SK-N-SH treated with all-trans-retinoic acid at 6 μM for 48 hours (cell line): ENCODE results near the gene TMEM209.

Source experiments
- ATAC-seq: fragments of 200-7000 bp; cut with Tn5 transposase; 3 replicates; pipeline ENCODE4 v1.9.1; 2020; ENCODE audit warnings: mild to moderate bottlenecking, moderate library complexity
- ARNTL ChIP-seq: fragments of 450-650 bp; formaldehyde crosslinking; IDR thresholded peaks from 2 replicates; pipeline ENCODE4 v1.5.0; 2020; ENCODE audit warnings: low read depth, mild to moderate bottlenecking, moderate library complexity, borderline replicate concordance
- BACH2 ChIP-seq: fragments of 250-450 bp; sonication (Bioruptor Pico); IDR thresholded peaks from 2 replicates; pipeline ENCODE4 v1.9.0; 2021; ENCODE audit warnings: mild to moderate bottlenecking, borderline replicate concordance
- CSDC2 ChIP-seq: fragments of 250-450 bp; sonication (Bioruptor Pico); IDR thresholded peaks from 2 replicates; pipeline ENCODE4 v1.5.0; 2020; ENCODE audit warnings: mild to moderate bottlenecking, moderate library complexity
- CSRNP3 ChIP-seq: fragments of 250-450 bp; sonication (Bioruptor Pico); IDR thresholded peaks from 2 replicates; pipeline ENCODE4 v1.5.1; 2021; ENCODE audit warnings: mild to moderate bottlenecking, moderate library complexity
- ESRRG ChIP-seq: fragments of 250-450 bp; sonication (Bioruptor Pico); IDR thresholded peaks from 2 replicates; pipeline ENCODE4 v1.6.1; 2021; ENCODE audit warnings: mild to moderate bottlenecking
- GLIS3 ChIP-seq: fragments of 250-450 bp; sonication (Bioruptor Pico); IDR thresholded peaks from 2 replicates; pipeline ENCODE4 v1.5.0; 2020; ENCODE audit warnings: mild to moderate bottlenecking, moderate library complexity
- ISL1 ChIP-seq: fragments of 250-450 bp; sonication (Bioruptor Pico); IDR thresholded peaks from 2 replicates; pipeline ENCODE4 v2.1.2; 2022; ENCODE audit warnings: mild to moderate bottlenecking, moderate library complexity
- OSR1 ChIP-seq: fragments of 250-450 bp; sonication (Bioruptor Pico); IDR thresholded peaks from 2 replicates; pipeline ENCODE4 v1.8.0; 2022; ENCODE audit warnings: moderate library complexity, mild to moderate bottlenecking, inconsistent platforms
- PPARA ChIP-seq: fragments of 250-450 bp; sonication (Bioruptor Pico); IDR thresholded peaks from 2 replicates; pipeline ENCODE4 v1.5.0; 2020; ENCODE audit warnings: mild to moderate bottlenecking, borderline replicate concordance
- RARB ChIP-seq: fragments of 250-450 bp; sonication (Bioruptor Pico); IDR thresholded peaks from 2 replicates; pipeline ENCODE4 v1.8.0; 2021; ENCODE audit warnings: mild to moderate bottlenecking, moderate library complexity
- SNAI2 ChIP-seq: fragments of 250-450 bp; sonication (Bioruptor Pico); IDR thresholded peaks from 2 replicates; pipeline ENCODE4 v1.5.0; 2020; ENCODE audit warnings: mild to moderate bottlenecking, moderate library complexity
- TCF4 ChIP-seq: fragments of 250-450 bp; sonication (Bioruptor Pico); IDR thresholded peaks from 2 replicates; pipeline ENCODE4 v1.8.0; 2021; ENCODE audit warnings: mild to moderate bottlenecking, moderate library complexity, borderline replicate concordance
- TOX ChIP-seq: fragments of 250-450 bp; sonication (Bioruptor Pico); IDR thresholded peaks from 2 replicates; pipeline ENCODE4 v1.8.0; 2021; ENCODE audit warnings: mild to moderate bottlenecking, moderate library complexity, borderline replicate concordance
- ZC3H10 ChIP-seq: fragments of 250-450 bp; sonication (Bioruptor Pico); IDR thresholded peaks from 2 replicates; pipeline ENCODE4 v1.5.1; 2021; ENCODE audit warnings: mild to moderate bottlenecking, moderate library complexity
- ZFP3 ChIP-seq: fragments of 250-450 bp; sonication (Bioruptor Pico); IDR thresholded peaks from 2 replicates; pipeline ENCODE4 v1.5.0; 2020; ENCODE audit warnings: mild to moderate bottlenecking, moderate library complexity
- ZFP30 ChIP-seq: fragments of 450-650 bp; formaldehyde crosslinking; IDR thresholded peaks from 2 replicates; pipeline ENCODE4 v1.5.0; 2022; ENCODE audit warnings: mild to moderate bottlenecking, moderate library complexity
- ZNF565 ChIP-seq: fragments of 450-650 bp; formaldehyde crosslinking; conservative IDR thresholded peaks from 2 replicates; pipeline ENCODE4 v1.5.0; 2020; ENCODE audit warnings: low read depth, mild to moderate bottlenecking, moderate library complexity
- ZNF70 ChIP-seq: fragments of 450-650 bp; formaldehyde crosslinking; IDR thresholded peaks from 2 replicates; pipeline ENCODE4 v1.5.0; 2020; ENCODE audit warnings: mild to moderate bottlenecking, moderate library complexity
- ZNF8 ChIP-seq: fragments of 450-650 bp; formaldehyde crosslinking; IDR thresholded peaks from 2 replicates; pipeline ENCODE4 v1.5.0; 2020; ENCODE audit warnings: mild to moderate bottlenecking, moderate library complexity
- TF ChIP-seq, protein P1 (sequence below): fragments of 250-450 bp; sonication (Bioruptor Pico); IDR thresholded peaks from 2 replicates; pipeline ENCODE4 v1.8.0; 2021; ENCODE audit warnings: low read depth, mild to moderate bottlenecking, moderate library complexity, borderline replicate concordance
- TF ChIP-seq, protein P2 (sequence below): fragments of 250-450 bp; sonication (Bioruptor Pico); IDR thresholded peaks from 2 replicates; pipeline ENCODE4 v1.8.0; 2020; ENCODE audit warnings: mild to moderate bottlenecking, moderate library complexity, borderline replicate concordance
- TF ChIP-seq, protein P3 (sequence below): fragments of 250-450 bp; sonication (Bioruptor Pico); IDR thresholded peaks from 2 replicates; pipeline ENCODE4 v1.5.1; 2020; ENCODE audit warnings: low read depth, mild to moderate bottlenecking, moderate library complexity

The TMEM209 gene

DNA sequence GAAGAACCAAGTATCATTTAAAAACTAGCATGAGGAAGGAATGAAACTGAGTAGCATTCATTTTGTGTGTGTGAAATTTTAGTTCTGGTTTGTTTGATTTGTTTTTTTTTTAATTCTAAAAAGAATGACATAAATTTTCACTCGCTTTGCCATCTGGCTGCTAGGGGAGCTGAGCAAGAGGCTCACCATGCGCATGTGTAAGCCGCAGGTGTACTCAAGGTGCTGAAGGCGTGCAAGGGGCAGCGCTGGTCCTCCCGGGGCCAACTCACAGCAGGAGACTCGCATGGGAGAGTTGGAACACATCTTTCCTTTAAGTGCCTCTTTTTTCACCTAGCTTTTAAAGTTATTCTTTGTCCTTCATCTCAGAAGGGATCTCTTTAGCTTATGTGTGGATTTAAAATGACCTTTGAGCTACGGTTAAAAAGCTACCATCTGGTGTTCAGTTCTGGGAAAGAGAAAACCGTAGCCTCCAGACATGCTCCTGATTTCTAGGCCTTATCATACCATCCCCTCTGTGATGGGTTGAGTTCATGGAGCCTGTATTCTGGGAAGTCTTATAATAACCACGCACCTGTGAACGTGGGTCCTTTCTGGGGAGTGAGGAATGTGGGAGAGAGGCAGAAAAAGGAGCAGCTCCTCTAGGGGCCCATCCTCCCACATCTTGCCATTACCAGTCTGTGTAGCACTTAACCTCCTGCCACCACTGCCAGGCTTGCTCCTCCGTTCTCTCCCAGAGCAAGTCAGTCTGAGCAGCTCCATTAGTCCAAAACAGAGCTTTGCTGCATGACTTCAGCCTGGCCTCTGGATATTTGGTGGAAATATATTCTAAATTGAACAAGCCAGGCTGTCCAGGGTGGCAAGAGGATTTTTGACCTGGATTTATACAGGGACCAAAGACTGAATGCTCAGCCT is 73.0 kb downstream of the TMEM209 start:
- no peak for ATAC-seq

DNA sequence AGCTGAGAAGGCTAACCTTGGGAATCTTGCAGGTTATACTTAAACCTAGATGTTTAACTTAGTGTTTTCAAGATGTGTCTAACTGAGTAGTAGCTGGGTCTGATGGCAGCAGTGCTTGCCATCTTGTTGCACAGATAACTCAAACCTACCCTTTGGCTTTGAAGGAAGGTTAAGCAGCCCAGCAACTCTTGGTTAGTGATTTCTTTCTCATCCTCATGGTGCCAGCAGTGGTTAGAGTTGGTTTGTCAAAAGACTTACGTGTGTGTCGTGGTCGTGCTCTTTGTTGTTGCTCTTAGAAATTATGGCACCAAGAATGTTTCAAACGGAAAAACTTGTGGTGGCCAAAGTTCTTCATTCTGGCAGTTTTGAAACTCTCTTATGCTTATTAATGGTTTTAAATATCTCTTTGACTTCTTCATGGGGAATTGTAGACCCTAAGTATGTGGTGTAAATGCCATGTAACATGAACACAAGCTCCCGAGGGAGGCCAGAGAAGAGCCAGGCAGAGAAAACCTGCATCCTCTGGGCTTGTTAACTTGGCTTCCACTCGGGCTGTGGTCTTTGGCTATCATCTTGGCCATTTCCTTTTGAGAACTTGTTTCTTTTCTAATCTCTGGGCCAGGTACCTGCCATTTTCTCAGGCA is 73.9 kb downstream of the TMEM209 start:
- ATAC-seq, result no peak
- no peak for TF ChIP-seq BACH2
- no peak for TF ChIP-seq ZFP3 (CRISPR knock-in tag)

More for the DNA sequence above, 73.0 kb downstream of the TMEM209 start:
- no peak for TF ChIP-seq RARB
- no peak for TF ChIP-seq TCF4
- no peak for TF ChIP-seq ISL1 (CRISPR knock-in tag)
- no peak for TF ChIP-seq ZNF8
- TF ChIP-seq SNAI2 (CRISPR knock-in tag), result no peak
- TF ChIP-seq OSR1 (CRISPR knock-in tag), result no peak
- TF ChIP-seq CSRNP3 (CRISPR knock-in tag), result no peak
- TF ChIP-seq, protein P1, sequence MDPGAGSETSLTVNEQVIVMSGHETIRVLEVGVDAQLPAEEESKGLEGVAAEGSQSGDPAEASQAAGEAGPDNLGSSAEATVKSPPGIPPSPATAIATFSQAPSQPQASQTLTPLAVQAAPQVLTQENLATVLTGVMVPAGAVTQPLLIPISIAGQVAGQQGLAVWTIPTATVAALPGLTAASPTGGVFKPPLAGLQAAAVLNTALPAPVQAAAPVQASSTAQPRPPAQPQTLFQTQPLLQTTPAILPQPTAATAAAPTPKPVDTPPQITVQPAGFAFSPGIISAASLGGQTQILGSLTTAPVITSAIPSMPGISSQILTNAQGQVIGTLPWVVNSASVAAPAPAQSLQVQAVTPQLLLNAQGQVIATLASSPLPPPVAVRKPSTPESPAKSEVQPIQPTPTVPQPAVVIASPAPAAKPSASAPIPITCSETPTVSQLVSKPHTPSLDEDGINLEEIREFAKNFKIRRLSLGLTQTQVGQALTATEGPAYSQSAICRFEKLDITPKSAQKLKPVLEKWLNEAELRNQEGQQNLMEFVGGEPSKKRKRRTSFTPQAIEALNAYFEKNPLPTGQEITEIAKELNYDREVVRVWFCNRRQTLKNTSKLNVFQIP (CRISPR knock-in tag), result no peak
- TF ChIP-seq ARNTL (CRISPR knock-in tag), result no peak
- TF ChIP-seq, protein P2, sequence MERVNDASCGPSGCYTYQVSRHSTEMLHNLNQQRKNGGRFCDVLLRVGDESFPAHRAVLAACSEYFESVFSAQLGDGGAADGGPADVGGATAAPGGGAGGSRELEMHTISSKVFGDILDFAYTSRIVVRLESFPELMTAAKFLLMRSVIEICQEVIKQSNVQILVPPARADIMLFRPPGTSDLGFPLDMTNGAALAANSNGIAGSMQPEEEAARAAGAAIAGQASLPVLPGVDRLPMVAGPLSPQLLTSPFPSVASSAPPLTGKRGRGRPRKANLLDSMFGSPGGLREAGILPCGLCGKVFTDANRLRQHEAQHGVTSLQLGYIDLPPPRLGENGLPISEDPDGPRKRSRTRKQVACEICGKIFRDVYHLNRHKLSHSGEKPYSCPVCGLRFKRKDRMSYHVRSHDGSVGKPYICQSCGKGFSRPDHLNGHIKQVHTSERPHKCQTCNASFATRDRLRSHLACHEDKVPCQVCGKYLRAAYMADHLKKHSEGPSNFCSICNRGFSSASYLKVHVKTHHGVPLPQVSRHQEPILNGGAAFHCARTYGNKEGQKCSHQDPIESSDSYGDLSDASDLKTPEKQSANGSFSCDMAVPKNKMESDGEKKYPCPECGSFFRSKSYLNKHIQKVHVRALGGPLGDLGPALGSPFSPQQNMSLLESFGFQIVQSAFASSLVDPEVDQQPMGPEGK (CRISPR knock-in tag), result no peak
- TF ChIP-seq ZNF565 (CRISPR knock-in tag), result no peak
- no peak for TF ChIP-seq ZFP30 (CRISPR knock-in tag)
- no peak for TF ChIP-seq CSDC2 (CRISPR knock-in tag)
- TF ChIP-seq PPARA (CRISPR knock-in tag), result no peak
- no peak for TF ChIP-seq ZNF70 (CRISPR knock-in tag)
- no peak for TF ChIP-seq BACH2
- no peak for TF ChIP-seq ESRRG (CRISPR knock-in tag)
- no peak for TF ChIP-seq ZC3H10 (CRISPR knock-in tag)
- no peak for TF ChIP-seq GLIS3 (CRISPR knock-in tag)
- TF ChIP-seq TOX, result no peak

- ATAC-seq, result no peak
Measured at GRCh38 chr7:130129011-130129411, 76.2 kb downstream of the TMEM209 start.

GRCh38 chr7:130127821-130128317 is 77.3 kb downstream of the TMEM209 start:
- TF ChIP-seq OSR1 (CRISPR knock-in tag), result no peak
- TF ChIP-seq ZNF565 (CRISPR knock-in tag), result no peak
- peak; percentile 46 for TF ChIP-seq TCF4
- peak; percentile 82; the same call in 1 of the 2 replicates for TF ChIP-seq SNAI2 (CRISPR knock-in tag)
- TF ChIP-seq, protein P3, sequence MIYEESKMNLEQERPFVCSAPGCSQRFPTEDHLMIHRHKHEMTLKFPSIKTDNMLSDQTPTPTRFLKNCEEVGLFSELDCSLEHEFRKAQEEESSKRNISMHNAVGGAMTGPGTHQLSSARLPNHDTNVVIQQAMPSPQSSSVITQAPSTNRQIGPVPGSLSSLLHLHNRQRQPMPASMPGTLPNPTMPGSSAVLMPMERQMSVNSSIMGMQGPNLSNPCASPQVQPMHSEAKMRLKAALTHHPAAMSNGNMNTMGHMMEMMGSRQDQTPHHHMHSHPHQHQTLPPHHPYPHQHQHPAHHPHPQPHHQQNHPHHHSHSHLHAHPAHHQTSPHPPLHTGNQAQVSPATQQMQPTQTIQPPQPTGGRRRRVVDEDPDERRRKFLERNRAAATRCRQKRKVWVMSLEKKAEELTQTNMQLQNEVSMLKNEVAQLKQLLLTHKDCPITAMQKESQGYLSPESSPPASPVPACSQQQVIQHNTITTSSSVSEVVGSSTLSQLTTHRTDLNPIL (CRISPR knock-in tag), result no peak
- TF ChIP-seq CSRNP3 (CRISPR knock-in tag), result no peak
- peak; percentile 97 for TF ChIP-seq ISL1 (CRISPR knock-in tag)
- no peak for TF ChIP-seq RARB
- TF ChIP-seq ZC3H10 (CRISPR knock-in tag), result no peak
- ATAC-seq, result peak; percentile 88

More at GRCh38 chr7:130129011-130129411, 76.2 kb downstream of the TMEM209 start:
- TF ChIP-seq ZNF8 (no peak), PPARA (CRISPR knock-in tag) (no peak), ARNTL (CRISPR knock-in tag) (no peak), TCF4 (no peak)
